ENCODE measurements around the gene MAPK11. TPM values are rescaled to one million over a fixed set of nuclear protein-coding genes. Genes with fewer than 3 reads are reported as not detected.

The MAPK11 gene
- total RNA-seq, 2 donors from 2014 or later = 11.4 to 14.1 TPM

- intact Hi-C loops (cut with DNase I) = loop anchor here (2.0 kb wide), 1 partner anchor 91 kb away; the partner anchor contains the start of gene PPP6R2
These were observed 18.6 kb downstream of the MAPK11 start for GRCh38 chr22:50251477-50252081.

GRCh38 chr22:50250555-50251476 lies 19.4 kb downstream of the MAPK11 start, which contains the start of gene HDAC10:
TSS of gene HDAC10 (minus strand) at chr22:50251265. CDS start at chr22:50251032, 233 bp downstream.
- Histone ChIP-seq H3K9me3 (no peaks in the 10 kb centered on the region), H3K4me3 (peak within 1 kb of the TSS; percentile 47), H3K4me1 (replicated peaks) (peaks cover 15% of the 10 kb centered on the region), H3K27ac (peak within 1 kb of the TSS; percentile 59 to 62), H3K27me3 (replicated peaks; ENCODE audit: insufficient read depth) (no peaks in the 10 kb centered on the region), H3K36me3 (no peaks in the 10 kb centered on the region)
- peak; percentile 60 for DNase-seq (ENCODE audit: low spot score)
- intact Hi-C loops (cut with DNase I) = no loop called here
- WGBS = 3% methylated on average over 33 of the region's 81 CpGs
- TF ChIP-seq POLR2AphosphoS5 (IDR thresholded peaks at IDR 0.05) = no peak
- no peak for TF ChIP-seq POLR2A (IDR thresholded peaks at IDR 0.05)
- TF ChIP-seq CTCF (IDR thresholded peaks at IDR 0.05) = no peak

More at GRCh38 chr22:50251477-50252081, 18.6 kb downstream of the MAPK11 start:
- peaks cover 12% of the 10 kb centered on the region for H3K4me1 ChIP-seq (replicated peaks)
- no peaks in the 10 kb centered on the region for H3K27me3 ChIP-seq (replicated peaks; ENCODE audit: insufficient read depth)
- H3K27ac ChIP-seq = peak overlapping the region; percentile 59 to 62
- peak overlapping the region; percentile 47 for H3K4me3 ChIP-seq
- 16% methylated on average over 33 of the region's 36 CpGs for WGBS
- no peaks in the 10 kb centered on the region for H3K9me3 ChIP-seq
- DNase-seq (ENCODE audit: low spot score) = no peak
- TF ChIP-seq POLR2A (IDR thresholded peaks at IDR 0.05) (no peak), POLR2AphosphoS5 (IDR thresholded peaks at IDR 0.05) (no peak), CTCF (IDR thresholded peaks at IDR 0.05) (no peak)
- H3K36me3 ChIP-seq = no peaks in the 10 kb centered on the region

GRCh38 chr22:50250249-50250554 lies 20.0 kb downstream of the MAPK11 start:
- 66% methylated on average over 11 of the region's 11 CpGs for WGBS
- H3K4me3 ChIP-seq = peak overlapping the region; percentile 47

GRCh38 chr22:50249341-50250248 lies 20.6 kb downstream of the MAPK11 start:
- intact Hi-C loops (cut with DNase I) = no loop called here
- H3K4me1 ChIP-seq (replicated peaks) = peaks cover 21% of the 10 kb centered on the region
- DNase-seq (ENCODE audit: low spot score) = no peak
- peak overlapping the region in 1 of 2 donors; percentile 47 for H3K4me3 ChIP-seq
- H3K9me3 ChIP-seq = no peaks in the 10 kb centered on the region
- H3K27me3 ChIP-seq (replicated peaks; ENCODE audit: insufficient read depth) = no peaks in the 10 kb centered on the region
- no peaks in the 10 kb centered on the region for H3K36me3 ChIP-seq
- 85% methylated on average over 29 of the region's 32 CpGs for WGBS
- TF ChIP-seq CTCF (IDR thresholded peaks at IDR 0.05) = no peak
- no peak for TF ChIP-seq POLR2A (IDR thresholded peaks at IDR 0.05)
- TF ChIP-seq POLR2AphosphoS5 (IDR thresholded peaks at IDR 0.05) = no peak
- H3K27ac ChIP-seq = no peak overlapping the region

More at GRCh38 chr22:50250249-50250554, 20.0 kb downstream of the MAPK11 start:
- no peak for DNase-seq (ENCODE audit: low spot score)
- H3K4me1 ChIP-seq (replicated peaks) = peaks cover 21% of the 10 kb centered on the region
- intact Hi-C loops (cut with DNase I) = no loop called here
- H3K27me3 ChIP-seq (replicated peaks; ENCODE audit: insufficient read depth) = no peaks in the 10 kb centered on the region
- TF ChIP-seq CTCF (IDR thresholded peaks at IDR 0.05) (no peak), POLR2A (IDR thresholded peaks at IDR 0.05) (no peak)
- peak overlapping the region; percentile 59 to 62 for H3K27ac ChIP-seq
- no peaks in the 10 kb centered on the region for H3K9me3 ChIP-seq
- H3K36me3 ChIP-seq = no peaks in the 10 kb centered on the region

Data from prostate gland (tissue), 2 donors.